CD4-positive, alpha-beta T cell treated with Interleukin-21 for 1 hour (primary cell): ENCODE results near the gene MAP3K21.

Experiments
- DNase-seq: peaks from one replicate; pipeline ENCODE4 v3.0.0-alpha.2; 2020

The MAP3K21 gene

DNA sequence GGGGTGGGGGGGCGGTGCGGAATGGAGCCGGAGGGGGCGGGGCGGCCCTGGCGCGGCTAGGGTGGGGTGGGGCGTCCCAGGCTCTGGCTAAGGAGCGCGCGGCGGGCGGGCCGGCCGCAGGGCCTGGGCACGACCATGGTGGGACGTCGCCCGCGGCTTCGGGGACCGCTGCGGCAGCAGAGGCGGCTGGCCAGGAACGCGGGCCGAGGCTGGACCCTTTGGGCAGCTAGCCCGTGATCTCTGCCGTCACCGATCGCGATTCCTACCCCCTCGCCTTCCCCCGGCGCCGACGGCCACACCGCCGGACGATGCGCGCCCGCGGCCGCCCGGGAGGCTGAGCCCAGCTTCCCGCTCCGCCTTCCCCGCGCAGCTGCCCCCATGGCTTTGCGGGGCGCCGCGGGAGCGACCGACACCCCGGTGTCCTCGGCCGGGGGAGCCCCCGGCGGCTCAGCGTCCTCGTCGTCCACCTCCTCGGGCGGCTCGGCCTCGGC lies at the start of gene MAP3K21:
MAP3K21 (plus strand) TSS at position 74 of the 491 bp plus-strand sequence; CDS start at position 379, 305 bp downstream.
- no peak for DNase-seq

- DNase-seq, result no peak
These were observed 48.9 kb upstream of the MAP3K21 start for GRCh38 chr1:233278631-233279030.

DNA sequence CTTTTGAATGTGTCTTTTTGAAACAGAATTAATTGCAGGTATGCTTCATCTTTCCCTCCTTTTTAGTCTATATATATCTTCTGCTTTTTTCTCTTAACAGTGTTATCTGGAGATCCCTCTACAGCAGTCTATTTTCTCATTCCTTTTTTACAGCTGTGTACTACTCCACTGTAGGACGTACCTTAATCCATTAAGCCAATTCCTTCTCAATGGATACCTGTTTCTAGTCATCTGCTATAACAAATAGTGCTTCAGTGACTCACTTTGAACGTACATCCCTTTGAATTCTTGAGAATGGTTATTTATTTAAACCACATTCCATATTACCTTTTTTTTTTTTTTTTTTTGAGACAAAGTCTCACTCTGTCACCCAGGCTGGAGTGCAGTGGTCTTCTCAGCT lies 47.6 kb upstream of the MAP3K21 start:
- no peak for DNase-seq

GRCh38 chr1:233281711-233282581 lies 45.6 kb upstream of the MAP3K21 start:
- DNase-seq, result peak; percentile 39

GRCh38 chr1:233282582-233282886 lies 45.0 kb upstream of the MAP3K21 start:
- no peak for DNase-seq

DNA sequence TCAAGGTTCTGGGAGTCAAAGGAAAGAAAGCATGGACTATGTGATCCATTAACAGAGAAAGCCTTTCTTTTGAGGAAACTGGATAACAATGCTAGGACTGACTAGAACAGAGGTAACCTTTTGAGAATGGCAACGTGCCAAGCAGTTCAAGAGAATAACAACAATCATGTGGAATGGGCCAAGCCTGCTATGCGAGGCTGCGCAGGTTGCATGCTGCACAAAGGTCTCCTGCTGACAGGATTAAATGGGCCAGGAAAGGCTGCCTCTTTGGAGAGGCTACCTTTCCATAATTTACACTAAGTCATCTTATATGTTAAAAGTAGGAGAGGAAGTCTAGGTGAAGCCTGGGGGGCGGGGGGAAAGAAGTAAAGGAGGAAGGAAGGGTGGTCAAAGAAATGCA lies 37.8 kb upstream of the MAP3K21 start:
- DNase-seq, result no peak

DNA sequence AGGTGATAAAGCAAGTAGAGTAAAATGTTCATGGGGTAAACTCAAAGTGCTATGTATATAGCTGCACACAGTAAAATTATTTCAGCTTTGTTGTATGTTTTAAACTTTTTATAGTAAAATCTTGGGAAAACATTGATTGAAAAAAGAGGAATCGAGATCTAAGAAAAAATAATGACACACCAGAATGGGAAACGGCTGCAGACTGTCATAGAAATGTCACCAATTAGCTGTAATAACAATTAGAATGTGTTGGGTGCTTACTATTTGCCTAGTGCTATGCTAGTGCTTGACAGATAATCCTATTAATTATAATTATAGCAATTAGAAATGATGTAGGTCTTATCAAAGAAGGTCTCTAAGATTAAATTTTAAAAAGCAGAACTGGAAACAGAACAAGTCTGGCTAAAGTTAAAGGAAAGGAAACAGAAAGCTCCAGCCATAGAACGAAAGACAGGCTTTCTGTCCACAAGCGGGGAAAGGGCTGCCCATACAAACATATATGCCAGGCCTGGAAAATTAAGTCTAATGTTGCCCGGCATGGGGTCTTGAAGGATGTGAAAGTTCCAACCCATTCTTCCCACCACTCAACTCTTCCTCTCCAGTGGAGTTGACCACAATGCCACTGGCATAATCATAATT lies 37.0 kb upstream of the MAP3K21 start:
- no peak for DNase-seq

DNA sequence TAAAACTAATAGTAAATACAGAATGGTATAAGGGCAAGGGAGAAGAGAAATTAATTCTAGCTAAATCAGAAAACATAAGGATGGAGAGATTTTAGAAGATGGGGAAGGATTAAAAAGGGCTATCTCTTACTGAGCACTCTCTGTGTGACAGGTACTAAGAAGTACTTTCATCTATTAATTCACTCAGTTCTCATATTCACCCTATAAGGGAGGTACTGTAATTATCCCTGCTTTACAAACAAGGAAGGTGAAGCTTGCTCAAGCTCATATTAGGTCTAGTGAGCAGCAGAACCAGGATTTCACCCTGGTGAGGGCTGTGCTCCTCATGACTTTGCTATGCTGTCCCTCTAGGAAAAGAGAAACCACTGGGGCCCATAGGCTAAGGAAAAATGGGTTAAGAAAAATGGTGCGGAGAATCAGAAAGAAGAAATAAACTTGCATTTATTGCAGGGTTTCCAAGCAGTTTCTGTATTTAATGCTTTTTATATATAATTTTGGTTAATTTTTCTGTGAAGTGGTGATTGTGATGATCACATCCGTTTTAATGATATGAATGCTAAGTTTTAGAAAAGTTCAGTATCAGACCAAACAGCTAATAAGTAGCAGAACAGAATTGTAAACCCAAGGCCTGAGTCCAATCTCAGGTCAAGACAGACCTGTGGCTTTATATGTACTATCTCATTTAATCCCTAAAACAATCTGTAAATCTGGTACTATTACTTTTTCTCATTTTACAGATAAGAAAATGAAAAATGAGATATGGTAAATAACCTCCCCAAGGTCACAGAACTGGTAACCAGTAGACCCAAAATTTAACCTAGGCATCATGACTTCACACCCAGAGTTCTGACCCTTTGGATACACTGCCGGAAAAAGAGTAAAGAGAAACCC lies 33.7 kb upstream of the MAP3K21 start:
- no peak for DNase-seq

- DNase-seq, result peak; percentile 40
These were observed 32.6 kb upstream of the MAP3K21 start for GRCh38 chr1:233294913-233295236.

- peak; percentile 72 for DNase-seq
These were observed 32.1 kb upstream of the MAP3K21 start, which contains the start of gene PCNX2 for GRCh38 chr1:233295237-233295974. Gene PCNX2, minus strand, starts transcription at chr1:233295725. Its CDS starts 247 bp downstream, at chr1:233295478.

- no peak for DNase-seq
These were observed 31.6 kb upstream of the MAP3K21 start for GRCh38 chr1:233295975-233296322.

DNA sequence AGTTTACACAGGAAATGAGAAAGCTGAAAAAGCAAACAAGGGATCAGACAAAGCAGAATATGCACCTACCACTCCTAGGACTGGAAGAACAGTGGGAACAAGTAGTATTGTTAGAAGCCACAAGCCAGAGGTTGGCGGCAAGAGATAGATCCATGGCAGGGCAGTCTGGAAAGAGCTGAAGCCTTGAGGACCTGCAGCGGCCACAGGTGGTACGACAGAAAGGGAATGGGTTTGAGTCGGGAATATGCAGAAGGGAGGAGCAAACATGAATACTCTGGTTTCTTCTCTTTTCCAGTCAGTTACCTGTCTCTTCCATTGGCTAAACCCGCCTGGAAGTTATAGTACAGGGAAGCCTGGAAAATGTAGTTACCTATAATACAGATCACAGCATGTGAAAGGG lies 28.1 kb upstream of the MAP3K21 start:
- no peak for DNase-seq

DNA sequence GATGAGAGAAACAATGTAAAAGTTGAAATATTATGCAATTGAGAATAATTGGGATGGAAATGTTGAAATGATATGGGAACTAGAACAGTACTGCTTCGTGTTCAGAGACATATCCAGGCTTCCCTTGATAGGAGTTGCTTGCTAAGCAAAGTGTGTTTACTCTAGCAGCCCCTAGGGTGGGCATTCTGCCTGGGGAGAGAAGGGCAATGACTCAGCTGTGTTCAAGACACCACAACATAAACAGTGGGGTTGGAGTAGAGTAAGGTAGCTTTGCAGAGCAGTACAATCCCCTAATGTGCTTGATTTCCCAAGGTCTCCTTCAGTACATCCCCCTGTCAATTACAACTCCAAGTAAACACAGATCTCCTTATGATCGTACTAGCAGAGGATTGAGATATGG lies 27.2 kb upstream of the MAP3K21 start:
- DNase-seq, result no peak

DNA sequence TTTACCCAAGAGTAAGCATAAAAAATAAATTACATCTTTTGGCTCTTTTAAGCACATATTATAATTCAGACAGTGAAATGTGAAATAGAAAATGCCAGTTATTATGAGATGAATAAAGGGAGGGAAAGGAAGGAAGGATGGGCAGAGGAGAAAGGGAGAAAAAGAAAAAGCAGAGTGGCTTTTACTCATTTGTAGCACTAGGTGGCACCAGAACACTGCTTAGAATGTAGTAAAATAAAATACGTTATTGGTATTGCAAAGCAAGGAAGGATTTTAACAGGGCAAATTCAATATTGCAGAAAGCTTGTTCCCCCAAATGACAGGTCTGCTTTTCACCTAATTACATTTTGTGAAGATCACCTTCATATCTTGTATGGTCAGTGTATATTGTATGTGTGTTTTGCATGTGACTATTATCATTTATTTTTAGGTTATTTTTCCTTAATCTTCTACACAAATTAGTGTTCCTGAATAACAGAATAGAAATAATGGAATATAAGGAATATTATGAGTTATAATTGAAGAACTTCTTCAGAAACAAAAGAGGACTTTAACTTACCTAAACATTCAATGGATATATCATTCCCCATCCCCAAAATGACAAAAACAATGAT lies 22.9 kb upstream of the MAP3K21 start:
- peak; percentile 53 for DNase-seq

DNA sequence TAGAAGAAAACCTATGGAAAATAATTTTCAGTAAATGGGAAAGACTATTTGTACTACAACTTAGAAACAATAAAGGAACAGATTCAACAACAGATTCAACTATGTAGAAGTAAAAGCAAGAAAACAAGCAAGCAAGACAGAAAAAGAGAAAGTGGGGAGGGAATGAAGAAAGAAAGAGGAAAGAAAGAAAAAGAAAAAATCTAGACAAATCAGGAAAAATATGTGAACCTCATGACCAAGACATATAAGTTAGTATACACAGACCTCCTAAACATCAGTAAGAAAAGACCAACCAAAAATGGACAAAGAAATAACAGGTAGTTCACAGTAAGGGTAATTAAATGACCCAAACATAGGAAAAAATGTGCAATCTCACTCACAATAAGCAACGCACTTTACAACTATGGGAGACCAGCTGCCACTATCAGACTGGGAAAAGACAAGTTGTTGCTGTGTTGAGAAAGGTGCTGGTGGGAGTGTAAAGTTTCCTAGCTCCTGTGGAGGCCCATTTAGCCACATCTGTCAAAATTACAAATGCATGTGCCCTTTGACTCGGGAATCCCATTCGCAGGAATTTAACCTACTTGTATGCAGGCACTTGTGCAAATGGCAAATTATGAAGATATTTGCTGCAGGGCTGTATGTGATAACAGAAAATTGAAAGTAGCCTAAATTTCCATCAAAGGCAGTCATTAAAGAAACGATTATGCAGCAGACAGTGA lies 13.9 kb upstream of the MAP3K21 start:
- no peak for DNase-seq

DNA sequence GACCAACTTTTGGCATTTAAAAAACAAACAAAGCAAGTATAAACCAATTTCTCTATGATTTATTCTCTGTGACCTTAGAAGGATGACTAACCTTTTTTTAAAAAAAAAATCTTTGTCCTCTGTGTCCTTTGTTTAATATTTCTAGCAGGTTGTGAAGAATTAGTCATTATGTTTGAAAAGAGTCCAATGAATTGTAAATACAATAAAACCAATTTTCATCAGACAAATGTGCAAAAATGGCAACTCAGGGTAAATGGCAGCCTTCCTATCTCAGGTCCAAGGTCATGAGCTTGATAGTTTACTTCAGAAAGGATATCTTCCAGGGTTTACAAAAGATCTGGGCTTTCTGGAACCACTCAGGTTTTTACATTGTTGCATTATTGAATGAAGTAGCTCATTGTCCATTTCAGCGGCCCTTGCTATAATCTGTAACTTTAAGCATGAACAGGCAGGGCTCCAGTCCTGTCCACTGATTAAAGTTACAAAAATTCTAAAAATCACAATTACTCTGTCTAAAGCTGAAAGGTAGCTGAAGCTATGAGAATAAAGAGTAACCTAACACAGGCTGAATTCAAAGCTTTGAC lies 11.7 kb upstream of the MAP3K21 start:
- no peak for DNase-seq

GRCh38 chr1:233316473-233316872 lies 11.1 kb upstream of the MAP3K21 start:
- DNase-seq, result no peak

- no peak for DNase-seq
These were observed 8.3 kb upstream of the MAP3K21 start for GRCh38 chr1:233319272-233319671.

DNA sequence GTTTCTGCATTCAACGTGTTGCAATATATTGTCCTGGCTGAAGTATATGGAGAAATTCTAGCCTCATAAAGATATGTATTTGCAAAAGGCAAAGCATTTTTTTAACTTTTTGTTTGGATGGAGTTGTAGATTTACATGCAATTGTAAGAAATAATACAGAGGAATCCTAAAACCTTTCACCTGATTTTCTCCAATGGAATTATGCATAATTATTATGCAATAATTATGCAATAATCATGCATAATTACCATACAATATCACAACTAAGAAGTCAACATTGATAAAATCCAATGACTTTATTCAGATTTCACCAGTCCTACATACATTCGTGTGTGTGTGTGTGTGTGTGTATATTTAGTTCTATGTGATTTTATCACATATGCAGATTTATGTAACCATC lies 7.5 kb upstream of the MAP3K21 start:
- no peak for DNase-seq

GRCh38 chr1:233323718-233324117 lies 3.8 kb upstream of the MAP3K21 start:
- DNase-seq, result no peak

DNA sequence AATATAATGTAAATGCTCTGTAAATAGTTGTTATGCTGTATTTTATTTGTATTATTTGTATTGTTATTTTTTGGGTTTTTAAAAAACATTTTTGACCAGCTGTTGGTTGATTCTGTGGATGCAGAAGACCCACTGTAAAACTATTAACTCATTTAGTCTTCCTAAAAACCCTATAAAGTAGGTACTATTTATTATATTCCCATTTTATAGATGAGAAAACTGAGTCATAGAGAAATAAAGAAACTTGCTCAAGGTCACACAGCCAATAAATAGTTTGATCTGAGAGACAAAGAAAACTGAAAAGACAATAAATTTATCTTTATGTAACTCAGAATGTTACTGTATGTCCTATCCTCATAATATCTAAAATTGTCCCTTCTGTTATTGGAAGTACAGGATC lies 1.2 kb upstream of the MAP3K21 start:
- no peak for DNase-seq
